ENCODE measurements around the gene SLX4IP. TPM values are rescaled to one million over a fixed set of nuclear protein-coding genes. Genes with fewer than 3 reads are reported as not detected.

The SLX4IP gene
- total RNA-seq, 6 experiments from 2014 or later: 4.1 to 4.8 (median 4.5) TPM

DNA sequence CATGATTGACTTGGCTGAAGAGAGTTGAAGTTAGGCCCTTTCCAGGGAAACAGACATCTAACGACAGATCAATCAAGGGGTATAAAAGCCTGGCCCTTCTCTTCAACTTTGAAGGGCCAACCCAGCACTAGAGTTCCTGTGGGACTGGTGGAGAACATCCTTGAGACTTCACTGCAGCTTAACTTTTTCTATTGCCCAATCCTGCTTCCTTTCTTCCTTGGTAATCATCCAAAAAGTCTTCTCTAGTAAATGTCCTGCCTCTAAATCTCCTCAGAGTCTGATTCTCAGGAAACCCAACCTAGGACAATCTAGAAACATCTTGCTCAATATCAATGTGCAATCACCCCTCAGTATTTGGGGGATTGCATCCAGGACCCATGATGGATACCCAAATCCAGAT lies 3.0 kb upstream of the SLX4IP start:
- peaks cover 31% of the 10 kb centered on the region for H3K4me1 Mint-ChIP-seq (ENCODE audit: low read depth)
- H3K36me3 Mint-ChIP-seq (ENCODE audit: low read depth): peaks cover 10% of the 10 kb centered on the region
- DNase-seq: no peak
- H3K27me3 Mint-ChIP-seq (ENCODE audit: insufficient read depth): peaks cover 2% of the 10 kb centered on the region; the same call in 1 of the 2 replicates
- peak overlapping the region; percentile 30; the same call in 1 of the 2 replicates for H3K27ac Mint-ChIP-seq
- peak overlapping the region; percentile 47 for H3K4me3 Mint-ChIP-seq
- no peak for TF ChIP-seq CTCF (IDR thresholded peaks at IDR 0.05)
- H3K9me3 Mint-ChIP-seq: no peaks in the 10 kb centered on the region

DNA sequence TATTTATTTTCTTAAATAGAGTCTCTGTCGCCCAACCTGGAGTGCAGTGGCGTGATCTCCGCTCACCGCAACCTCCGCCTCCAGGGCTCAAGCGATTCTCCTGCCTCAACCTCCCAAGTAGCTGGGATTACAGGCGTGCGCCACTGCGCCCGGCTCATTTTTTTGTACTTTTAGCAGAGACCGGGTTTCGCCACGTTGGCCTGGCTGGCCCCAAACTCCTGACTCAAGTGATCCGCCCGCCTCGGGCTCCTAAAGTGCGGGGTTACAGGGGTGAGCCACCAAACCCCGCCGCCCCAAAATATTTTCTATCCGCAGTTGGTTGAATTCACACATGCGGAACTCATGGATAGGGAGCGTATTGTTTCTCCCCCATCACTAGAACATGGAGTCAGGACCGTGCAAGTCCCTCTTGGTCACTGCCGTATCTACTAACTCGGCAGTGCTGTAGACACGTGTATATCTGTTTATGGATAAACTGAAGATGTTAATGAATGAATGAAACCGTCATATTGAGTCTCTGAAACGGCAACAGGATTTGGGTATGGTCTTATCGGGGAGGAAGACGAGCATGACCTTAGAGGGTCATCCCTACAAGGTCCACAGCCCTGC lies 2.0 kb upstream of the SLX4IP start:
- H3K27me3 Mint-ChIP-seq (ENCODE audit: insufficient read depth): peaks cover 2% of the 10 kb centered on the region; the same call in 1 of the 2 replicates
- H3K27ac Mint-ChIP-seq: peak overlapping the region; percentile 94

GRCh38 chr20:10433623-10434466 lies 1.3 kb upstream of the SLX4IP start, which contains the start of gene MKKS:
TSS of gene MKKS (minus strand) at chr20:10434222. CDS start at chr20:10413514, 20,708 bp downstream.
- Mint-ChIP-seq H3K9me3 (no peaks in the 10 kb centered on the region), H3K4me1 (ENCODE audit: low read depth) (peaks cover 33% of the 10 kb centered on the region), H3K27ac (peak within 1 kb of the TSS; percentile 94), H3K27me3 (ENCODE audit: insufficient read depth) (peaks cover 2% of the 10 kb centered on the region; the same call in 1 of the 2 replicates), H3K36me3 (ENCODE audit: low read depth) (peaks cover 10% of the 10 kb centered on the region), H3K4me3 (peak within 1 kb of the TSS; percentile 97)
- TF ChIP-seq CTCF (IDR thresholded peaks at IDR 0.05): no peak; the same call in 1 of the 2 replicates
- DNase-seq: peak; percentile 90

More for the DNA sequence above, 2.0 kb upstream of the SLX4IP start:
- peak overlapping the region; percentile 97 for H3K4me3 Mint-ChIP-seq
- DNase-seq: no peak
- H3K4me1 Mint-ChIP-seq (ENCODE audit: low read depth): peaks cover 33% of the 10 kb centered on the region
- H3K36me3 Mint-ChIP-seq (ENCODE audit: low read depth): peaks cover 10% of the 10 kb centered on the region
- no peak for TF ChIP-seq CTCF (IDR thresholded peaks at IDR 0.05)
- no peaks in the 10 kb centered on the region for H3K9me3 Mint-ChIP-seq

DNA sequence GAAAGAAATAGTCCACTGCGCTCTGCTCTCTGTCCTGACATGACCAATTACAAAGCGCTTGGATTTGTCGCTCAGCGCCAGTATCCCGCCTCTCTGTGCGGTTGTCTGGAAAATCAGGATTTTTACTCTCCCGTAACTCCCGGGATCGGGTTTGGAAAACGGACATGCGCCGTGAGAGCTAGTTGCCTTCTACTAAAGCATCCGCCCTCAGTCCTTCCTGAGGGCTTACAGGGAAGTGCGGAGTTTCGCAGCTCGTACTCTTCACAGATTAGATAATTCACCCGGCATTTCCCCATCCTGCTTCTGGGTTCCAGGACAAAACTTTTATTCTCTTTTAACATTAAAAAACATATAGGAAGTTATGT lies 656 bp upstream of the SLX4IP start:
- peaks cover 2% of the 10 kb centered on the region; the same call in 1 of the 2 replicates for H3K27me3 Mint-ChIP-seq (ENCODE audit: insufficient read depth)
- TF ChIP-seq CTCF (IDR thresholded peaks at IDR 0.05): no peak

GRCh38 chr20:10436053-10436699 lies 1.1 kb downstream of the SLX4IP start:
- H3K9me3 Mint-ChIP-seq: no peaks in the 10 kb centered on the region
- TF ChIP-seq CTCF (IDR thresholded peaks at IDR 0.05): no peak
- H3K27ac Mint-ChIP-seq: no peak overlapping the region
- DNase-seq: no peak
- H3K4me1 Mint-ChIP-seq (ENCODE audit: low read depth): peaks cover 23% of the 10 kb centered on the region
- H3K27me3 Mint-ChIP-seq (ENCODE audit: insufficient read depth): peaks cover 2% of the 10 kb centered on the region; the same call in 1 of the 2 replicates
- H3K4me3 Mint-ChIP-seq: peak overlapping the region; percentile 97
- peaks cover 10% of the 10 kb centered on the region for H3K36me3 Mint-ChIP-seq (ENCODE audit: low read depth)

More for the DNA sequence above, 656 bp upstream of the SLX4IP start:
- peak; percentile 99 for DNase-seq
- Mint-ChIP-seq H3K4me3 (peak overlapping the region; percentile 97), H3K27ac (peak overlapping the region; percentile 94), H3K9me3 (no peaks in the 10 kb centered on the region), H3K36me3 (ENCODE audit: low read depth) (peaks cover 10% of the 10 kb centered on the region), H3K4me1 (ENCODE audit: low read depth) (peaks cover 33% of the 10 kb centered on the region)

Data from HFFc6 (cell line).